HG02938 (cell line): Measurements from ENCODE around the gene BDH2.

Experiments used
- ATAC-seq: cut with Tn5 transposase; IDR thresholded peaks from one replicate; pipeline ENCODE4 v1.9.1; 2021; ENCODE audit warnings: mild to moderate bottlenecking, moderate library complexity; ENCODE audit not compliant: unreplicated experiment

Gene BDH2

GRCh38 chr4:103085555-103086196, 14.0 kb downstream of the BDH2 start:
- no peak for ATAC-seq

GRCh38 chr4:103079621-103080020, 20.0 kb downstream of the BDH2 start:
- no peak for ATAC-seq

GRCh38 chr4:103076747-103077347, 22.8 kb downstream of the BDH2 start, which contains the start of gene SLC9B2:
SLC9B2 (minus strand) TSS chr4:103076761; CDS start chr4:103067550, 9,211 bp downstream.
- peak; percentile 43 for ATAC-seq

- ATAC-seq = peak; percentile 55
Measured at GRCh38 chr4:103075894-103076746, 23.5 kb downstream of the BDH2 start.

- ATAC-seq = no peak
Measured at GRCh38 chr4:103075435-103075893, 24.2 kb downstream of the BDH2 start.

GRCh38 chr4:103074744-103075434, 24.7 kb downstream of the BDH2 start:
- peak; percentile 29 for ATAC-seq

- ATAC-seq = no peak
Measured at GRCh38 chr4:103073792-103074438, 25.7 kb downstream of the BDH2 start.

- ATAC-seq = no peak
Measured at GRCh38 chr4:103067841-103068547, 31.6 kb downstream of the BDH2 start.

GRCh38 chr4:103060453-103061148, 39.0 kb downstream of the BDH2 start:
- ATAC-seq = no peak

- no peak for ATAC-seq
Measured at GRCh38 chr4:103054030-103054429, 45.6 kb downstream of the BDH2 start.

GRCh38 chr4:103052779-103053178, 46.9 kb downstream of the BDH2 start:
- no peak for ATAC-seq

- no peak for ATAC-seq
Measured at GRCh38 chr4:103052145-103052544, 47.5 kb downstream of the BDH2 start.

- no peak for ATAC-seq
Measured at GRCh38 chr4:103050736-103051436, 48.7 kb downstream of the BDH2 start.

GRCh38 chr4:103046416-103047290, 53.0 kb downstream of the BDH2 start:
- ATAC-seq = peak; percentile 99

GRCh38 chr4:103044183-103044582, 55.5 kb downstream of the BDH2 start:
- no peak for ATAC-seq

- no peak for ATAC-seq
Measured at GRCh38 chr4:103036169-103036568, 63.5 kb downstream of the BDH2 start.

- peak; percentile 80 for ATAC-seq
Measured at GRCh38 chr4:103032574-103032973, 67.1 kb downstream of the BDH2 start.

GRCh38 chr4:103030791-103031190, 68.8 kb downstream of the BDH2 start:
- ATAC-seq = no peak
